SK-N-SH (cell line): ENCODE data around the gene SENP5. TPM values are rescaled to one million over a fixed set of nuclear protein-coding genes. Genes with fewer than 3 reads are reported as not detected.
"Not testable (repeated sequence)": the region's sequence is repeated elsewhere in the genome, so short reads cannot be mapped to it uniquely, and the experiment has no call there.

Source experiments
- CTCF ChIA-PET: fragments of 300-600, 350-600 bp; formaldehyde crosslinking; extraction: SDS; loops from one replicate; lab custom pipeline; 2021; lab: Yijun Ruan, JAX
- POLR2A ChIA-PET: fragments of 350-600 bp; sonication (Branson Sonifier 250); formaldehyde crosslinking; extraction: SDS; loops from one replicate; lab custom pipeline; 2020; ENCODE audit warnings: antibody characterized with exemption, inconsistent platforms; lab: Yijun Ruan, JAX
- DNase-seq: peaks from one replicate; pipeline ENCODE4 v3.0.0; 2012
- H2AFZ ChIP-seq: fragments of 200-600 bp; sonication (generic); 2 replicates; pipeline ENCODE4 v1.8.1; 2016; ENCODE audit warnings: antibody characterized with exemption, mild to moderate bottlenecking, low read depth
- H3F3A ChIP-seq: fragments of 200-600 bp; sonication (generic); replicated peaks from 2 replicates; pipeline ENCODE3; 2016; ENCODE audit warnings: antibody characterized with exemption, mild to moderate bottlenecking; ENCODE audit not compliant: insufficient read depth
- H3K27ac ChIP-seq, 2 experiments: fragments of 200-500 bp in 1 of 2; fragments of 200-600 bp in 1 of 2; sonication (Bioruptor generic) in 1 of 2; sonication (generic), shearing (Covaris generic) in 1 of 2; 2 replicates each; pipeline versions ENCODE4 v1.5.1 to v1.6.1; 2014 to 2016; ENCODE audit warnings: low read depth in 2 of 2, inconsistent platforms in 1 of 2, low read length in 1 of 2, mild to moderate bottlenecking in 1 of 2, mixed read lengths in 1 of 2
- H3K27me3 ChIP-seq: fragments of 200-600 bp; sonication (generic), shearing (Covaris generic); 2 replicates; pipeline ENCODE4 v1.6.1; 2016; ENCODE audit warnings: mixed run types; ENCODE audit not compliant: insufficient read depth
- H3K36me3 ChIP-seq, 2 experiments: fragments of 200-500 bp in 1 of 2; fragments of 200-600 bp in 1 of 2; sonication (Bioruptor generic) in 1 of 2; sonication (generic) in 1 of 2; replicated peaks in 1 of 2; 2 replicates each; pipeline versions ENCODE3 to v1.5.1; 2014 to 2016; ENCODE audit warnings: low read length in 1 of 2, mild to moderate bottlenecking in 1 of 2; ENCODE audit not compliant: insufficient read depth in 2 of 2, control insufficient read depth in 1 of 2
- H3K4me1 ChIP-seq, 2 experiments: fragments of 200-500 bp in 1 of 2; fragments of 200-600 bp in 1 of 2; sonication (Bioruptor generic) in 1 of 2; sonication (generic), shearing (Covaris generic) in 1 of 2; 2 replicates each; pipeline versions ENCODE4 v1.5.1 to v1.6.1; 2014 to 2016; ENCODE audit warnings: low read depth in 1 of 2, low read length in 1 of 2, mixed run types in 1 of 2; ENCODE audit not compliant: insufficient read depth in 2 of 2, control insufficient read depth in 1 of 2
- H3K4me2 ChIP-seq: fragments of 200-600 bp; sonication (generic), shearing (Covaris generic); 2 replicates; pipeline ENCODE4 v1.6.1; 2017; ENCODE audit warnings: mixed run types
- H3K4me3 ChIP-seq, 2 experiments: fragments of 200-500 bp in 1 of 2; fragments of 200-600 bp in 1 of 2; sonication (Bioruptor generic) in 1 of 2; sonication (generic), shearing (Covaris generic) in 1 of 2; 2 replicates each; pipeline versions ENCODE4 v1.5.1 to v1.8.1; 2014 to 2016; ENCODE audit warnings: low read depth in 2 of 2, inconsistent platforms in 1 of 2, low read length in 1 of 2, mild to moderate bottlenecking in 1 of 2, mixed read lengths in 1 of 2, moderate library complexity in 1 of 2
- H3K79me2 ChIP-seq: fragments of 200-600 bp; sonication (generic); 2 replicates; pipeline ENCODE4 v1.8.1; 2017; ENCODE audit warnings: mild to moderate bottlenecking; ENCODE audit not compliant: insufficient read depth
- H3K9ac ChIP-seq: fragments of 200-600 bp; sonication (generic); 2 replicates; pipeline ENCODE4 v1.6.1; 2017; ENCODE audit warnings: mixed run types
- H3K9me2 ChIP-seq: fragments of 200-600 bp; sonication (generic); 2 replicates; pipeline ENCODE4 v1.6.1; 2017; ENCODE audit warnings: mixed run types
- H3K9me3 ChIP-seq: fragments of 200-600 bp; sonication (generic); 2 replicates; pipeline ENCODE4 v1.6.1; 2017; ENCODE audit warnings: mixed run types, mild to moderate bottlenecking, moderate library complexity
- H4K20me1 ChIP-seq: fragments of 200-600 bp; sonication (generic); 2 replicates; pipeline ENCODE4 v1.6.1; 2017; ENCODE audit warnings: mild to moderate bottlenecking, mixed run types; ENCODE audit not compliant: insufficient read depth
- ELF1 ChIP-seq: IDR thresholded peaks from 2 replicates; pipeline ENCODE4 v1.4.0; 2012
- EP300 ChIP-seq, 2 experiments: IDR thresholded peaks; 2 replicates each; pipeline versions ENCODE4 v1.4.0 to v1.6.1; 2012; ENCODE audit warnings: borderline replicate concordance in 1 of 2, low read depth in 1 of 2, low read length in 1 of 2
- FOXJ3 ChIP-seq: sonication (generic); formaldehyde crosslinking; IDR thresholded peaks from 2 replicates; pipeline ENCODE4 v1.5.1; 2020; ENCODE audit warnings: mild to moderate bottlenecking, missing genetic modification reagents
- FOXM1 ChIP-seq: IDR thresholded peaks from 2 replicates; pipeline ENCODE4 v1.4.0; 2012; ENCODE audit warnings: low read depth, mild to moderate bottlenecking
- GABPA ChIP-seq: IDR thresholded peaks from 2 replicates; pipeline ENCODE4 v1.4.0; 2012; ENCODE audit warnings: low read depth, mild to moderate bottlenecking
- GATA2 ChIP-seq: sonication (generic); formaldehyde crosslinking; IDR thresholded peaks from 2 replicates; pipeline ENCODE4 v1.5.0; 2020; ENCODE audit warnings: mild to moderate bottlenecking, missing genetic modification reagents
- IRF3 ChIP-seq: fragments of 150-350 bp; IDR thresholded peaks from 2 replicates; pipeline ENCODE4 v1.6.1; 2016; ENCODE audit warnings: mild to moderate bottlenecking, low read depth, low read length
- JUND ChIP-seq: IDR thresholded peaks from 2 replicates; pipeline ENCODE4 v1.4.0; 2012
- MXI1 ChIP-seq: IDR thresholded peaks from 2 replicates; pipeline ENCODE4 v1.6.1; 2012; ENCODE audit warnings: mild to moderate bottlenecking, low read depth, low read length, improper control_type of control experiment
- NFIC ChIP-seq: IDR thresholded peaks from 2 replicates; pipeline ENCODE4 v1.4.0; 2012; ENCODE audit warnings: borderline replicate concordance
- PBX3 ChIP-seq: IDR thresholded peaks from 2 replicates; pipeline ENCODE4; 2012
- RFX5 ChIP-seq: IDR thresholded peaks from 2 replicates; pipeline ENCODE4 v1.6.1; 2012; ENCODE audit warnings: mild to moderate bottlenecking, improper control_type of control experiment, low read length
- RXRA ChIP-seq: IDR thresholded peaks from 2 replicates; pipeline ENCODE4 v1.4.0; 2012; ENCODE audit warnings: low read depth, mild to moderate bottlenecking, borderline replicate concordance
- SMC3 ChIP-seq: IDR thresholded peaks from 2 replicates; pipeline ENCODE4 v1.6.1; 2012; ENCODE audit warnings: low read depth, low read length, improper control_type of control experiment
- WGBS: methylation state at CpG from one replicate; pipeline ENCODE4 v1.1.6; 2017; ENCODE audit warnings: low lambda C conversion rate; 5-methylcytosine and 5-hydroxymethylcytosine counted together
- polyA plus RNA-seq, 3 experiments: library from polyadenylated mRNA; depleted of rRNA; stranded (reverse); fragments of >200 nt; gene quantifications; 2 replicates each; pipeline ENCODE4 v1.2.3, GENCODE V29; 2012
- TF ChIP-seq, protein P1 (sequence below): IDR thresholded peaks from 2 replicates; pipeline ENCODE4 v1.4.0; 2012; ENCODE audit warnings: low read depth, borderline replicate concordance

The SENP5 gene
- polyA plus RNA-seq, 1 of the 3 experiments (the other 2 are of a cell fraction) = 7.5 TPM

DNA sequence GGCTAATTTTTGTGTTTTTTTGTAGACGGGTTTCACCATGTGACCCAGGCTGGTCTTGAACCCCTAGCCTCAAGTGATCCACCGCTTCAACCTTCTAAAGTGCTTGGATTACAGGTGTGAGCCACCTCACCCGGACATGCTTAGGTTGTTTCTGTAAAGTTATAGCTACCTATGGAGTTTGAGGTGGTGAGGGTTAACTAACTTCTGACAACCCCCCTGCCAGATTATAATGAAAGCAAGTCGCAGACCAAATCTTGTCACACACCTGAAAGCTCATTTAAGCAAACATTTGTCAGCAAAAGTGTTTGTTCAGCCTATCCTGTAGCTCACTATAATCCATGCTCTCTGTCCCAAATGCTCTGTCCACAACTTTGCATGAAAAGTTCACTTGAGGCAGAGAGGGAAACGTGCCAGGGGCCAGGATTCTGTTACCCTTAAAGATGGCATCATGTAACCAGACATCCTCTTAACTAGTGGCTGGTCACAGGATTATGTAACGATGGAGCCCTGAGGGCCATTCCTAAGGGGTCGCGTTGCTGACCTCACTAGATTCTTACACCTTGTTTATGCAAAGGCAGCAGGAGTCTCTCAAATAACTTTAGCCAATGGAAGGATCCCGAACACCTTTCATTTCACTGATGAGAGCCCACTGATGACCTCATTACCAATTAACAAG, 24.1 kb upstream of the SENP5 start:
- TF ChIP-seq RXRA (no peak), IRF3 (no peak), MXI1 (no peak), FOXM1 (no peak), PBX3 (no peak), EP300 (IDR thresholded peaks at IDR 0.05; ENCODE audit: borderline replicate concordance in 1 of 2, low read depth in 1 of 2, low read length in 1 of 2) (no peak), JUND (no peak), RFX5 (no peak), ELF1 (no peak), GATA2 (CRISPR knock-in tag) (no peak), NFIC (no peak), FOXJ3 (CRISPR knock-in tag) (no peak), SMC3 (no peak), GABPA (no peak)
- TF ChIP-seq, protein P1, sequence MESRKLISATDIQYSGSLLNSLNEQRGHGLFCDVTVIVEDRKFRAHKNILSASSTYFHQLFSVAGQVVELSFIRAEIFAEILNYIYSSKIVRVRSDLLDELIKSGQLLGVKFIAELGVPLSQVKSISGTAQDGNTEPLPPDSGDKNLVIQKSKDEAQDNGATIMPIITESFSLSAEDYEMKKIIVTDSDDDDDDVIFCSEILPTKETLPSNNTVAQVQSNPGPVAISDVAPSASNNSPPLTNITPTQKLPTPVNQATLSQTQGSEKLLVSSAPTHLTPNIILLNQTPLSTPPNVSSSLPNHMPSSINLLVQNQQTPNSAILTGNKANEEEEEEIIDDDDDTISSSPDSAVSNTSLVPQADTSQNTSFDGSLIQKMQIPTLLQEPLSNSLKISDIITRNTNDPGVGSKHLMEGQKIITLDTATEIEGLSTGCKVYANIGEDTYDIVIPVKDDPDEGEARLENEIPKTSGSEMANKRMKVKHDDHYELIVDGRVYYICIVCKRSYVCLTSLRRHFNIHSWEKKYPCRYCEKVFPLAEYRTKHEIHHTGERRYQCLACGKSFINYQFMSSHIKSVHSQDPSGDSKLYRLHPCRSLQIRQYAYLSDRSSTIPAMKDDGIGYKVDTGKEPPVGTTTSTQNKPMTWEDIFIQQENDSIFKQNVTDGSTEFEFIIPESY = no peak
- ChIA-PET CTCF (no interaction called here), POLR2A (no interaction called here)
- Histone ChIP-seq H3F3A (no peaks in the 10 kb centered on the region), H3K27me3 (no peaks in the 10 kb centered on the region), H3K79me2 (no peaks in the 10 kb centered on the region), H2AFZ (no peak overlapping the region), H3K27ac (no peak overlapping the region), H4K20me1 (no peaks in the 10 kb centered on the region), H3K9me3 (no peaks in the 10 kb centered on the region), H3K4me1 (no peaks in the 10 kb centered on the region), H3K4me3 (no peak overlapping the region), H3K9ac (no peak overlapping the region), H3K9me2 (no peaks in the 10 kb centered on the region), H3K4me2 (no peak overlapping the region), H3K36me3 (no peaks in the 10 kb centered on the region)
- DNase-seq = no peak
- 89% methylated on average over 9 of the region's 9 CpGs for WGBS

GRCh38 chr3:196844235-196845219, 23.2 kb upstream of the SENP5 start:
- H3K9me3 ChIP-seq, H3K27ac ChIP-seq, H3K4me2 ChIP-seq, DNase-seq, H3K4me3 ChIP-seq, H3K9ac ChIP-seq, H3K79me2 ChIP-seq, H4K20me1 ChIP-seq, CTCF ChIA-PET, H3K27me3 ChIP-seq, H3K36me3 ChIP-seq, H3K9me2 ChIP-seq, H3F3A ChIP-seq, POLR2A ChIA-PET, H3K4me1 ChIP-seq: not testable (repeated sequence)
- WGBS = 82% methylated on average over 18 of the region's 22 CpGs
- peak overlapping the region; percentile 59; the same call in 1 of the 2 replicates for H2AFZ ChIP-seq

- H3K4me1 ChIP-seq, H3K9ac ChIP-seq, H3K9me3 ChIP-seq, H3F3A ChIP-seq, DNase-seq, H3K9me2 ChIP-seq, H3K36me3 ChIP-seq, H3K4me2 ChIP-seq, H2AFZ ChIP-seq, H4K20me1 ChIP-seq, H3K27ac ChIP-seq, H3K4me3 ChIP-seq, H3K27me3 ChIP-seq, POLR2A ChIA-PET, H3K79me2 ChIP-seq: not testable (repeated sequence)
- CTCF ChIA-PET = interaction anchor here (0.6 kb wide), 1 partner anchor 130 kb away, joined by 3 read pairs; no protein-coding TSS in a partner anchor
- WGBS = 37% methylated on average over 4 of the region's 4 CpGs
These were observed 19.3 kb upstream of the SENP5 start for GRCh38 chr3:196848375-196848774.
